ENCODE data around the gene CLCNKA. TPM values are rescaled to one million over a fixed set of nuclear protein-coding genes. Genes with fewer than 3 reads are reported as not detected.

CLCNKA gene
- total RNA-seq, 1 experiment from 2014 or later, result 1.5 TPM

DNA sequence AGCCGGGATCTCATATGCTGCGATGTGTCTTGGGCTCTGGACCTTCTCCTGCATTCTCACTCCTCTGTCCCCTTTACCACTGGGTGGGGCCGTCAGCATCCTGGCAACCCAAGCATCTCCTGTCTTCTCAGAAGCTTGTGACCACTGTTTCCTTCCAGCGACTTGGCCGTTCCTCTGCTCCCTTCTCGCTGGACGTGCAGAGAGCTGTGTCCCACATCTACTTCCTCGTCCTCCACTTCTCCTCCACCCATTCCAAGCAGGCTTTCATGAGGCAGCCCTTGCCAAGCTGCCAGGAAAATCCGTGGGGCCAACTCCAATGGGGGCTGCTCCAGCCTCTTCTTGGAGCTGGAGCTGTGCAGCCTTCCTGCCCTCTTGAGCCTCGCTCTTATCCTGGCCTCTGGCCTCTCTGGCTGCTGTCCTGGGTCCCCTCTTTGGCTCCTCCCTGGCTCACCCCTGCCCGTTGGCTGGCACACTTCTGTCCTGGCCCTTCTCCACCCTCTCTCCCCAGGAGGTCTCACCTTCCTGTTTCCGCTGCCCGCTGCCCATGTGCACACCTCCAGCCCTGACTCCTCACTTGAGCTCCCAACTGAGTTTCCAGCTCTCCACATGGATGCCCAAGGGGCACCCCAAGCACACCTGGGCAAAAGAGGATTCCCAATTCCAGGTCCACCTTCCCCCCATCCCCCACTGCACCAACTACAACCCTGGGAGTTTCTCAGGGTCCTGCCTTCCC, 42.9 kb downstream of the CLCNKA start:
- Mint-ChIP-seq H3K9me3 (no peaks in the 10 kb centered on the region), H3K4me3 (no peak overlapping the region), H3K4me1 (peaks cover 33% of the 10 kb centered on the region), H3K27ac (no peak overlapping the region), H3K36me3 (no peaks in the 10 kb centered on the region), H3K27me3 (ENCODE audit: low read depth) (no peaks in the 10 kb centered on the region; the same call in 1 of the 2 replicates)
- TF ChIP-seq GRHL2 (CRISPR knock-in tag; IDR thresholded peaks at IDR 0.05; ENCODE audit: insufficient replicate concordance, severe bottlenecking), result no peak
- no peak for TF ChIP-seq E2F4 (CRISPR knock-in tag; IDR thresholded peaks at IDR 0.05; ENCODE audit: borderline replicate concordance, low read depth)
- TF ChIP-seq, protein P1, sequence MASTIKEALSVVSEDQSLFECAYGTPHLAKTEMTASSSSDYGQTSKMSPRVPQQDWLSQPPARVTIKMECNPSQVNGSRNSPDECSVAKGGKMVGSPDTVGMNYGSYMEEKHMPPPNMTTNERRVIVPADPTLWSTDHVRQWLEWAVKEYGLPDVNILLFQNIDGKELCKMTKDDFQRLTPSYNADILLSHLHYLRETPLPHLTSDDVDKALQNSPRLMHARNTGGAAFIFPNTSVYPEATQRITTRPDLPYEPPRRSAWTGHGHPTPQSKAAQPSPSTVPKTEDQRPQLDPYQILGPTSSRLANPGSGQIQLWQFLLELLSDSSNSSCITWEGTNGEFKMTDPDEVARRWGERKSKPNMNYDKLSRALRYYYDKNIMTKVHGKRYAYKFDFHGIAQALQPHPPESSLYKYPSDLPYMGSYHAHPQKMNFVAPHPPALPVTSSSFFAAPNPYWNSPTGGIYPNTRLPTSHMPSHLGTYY (CRISPR knock-in tag; IDR thresholded peaks at IDR 0.05), result no peak
- no peak for TF ChIP-seq STAT6 (CRISPR knock-in tag; conservative IDR thresholded peaks at IDR 0.05; ENCODE audit: low read depth)
- no peak for TF ChIP-seq E2F5 (CRISPR knock-in tag; IDR thresholded peaks at IDR 0.05)
- TF ChIP-seq SMAD3 (CRISPR knock-in tag; IDR thresholded peaks at IDR 0.05; ENCODE audit: borderline replicate concordance), result no peak
- TF ChIP-seq RELA (CRISPR knock-in tag; IDR thresholded peaks at IDR 0.05; ENCODE audit: borderline replicate concordance), result no peak
- TF ChIP-seq ZSCAN18 (CRISPR knock-in tag; IDR thresholded peaks at IDR 0.05), result no peak
- no peak for TF ChIP-seq ELF4 (CRISPR knock-in tag; IDR thresholded peaks at IDR 0.05; ENCODE audit: low read depth)
- no peak for TF ChIP-seq ZNF423 (CRISPR knock-in tag; IDR thresholded peaks at IDR 0.05)
- TF ChIP-seq IRF2 (CRISPR knock-in tag; IDR thresholded peaks at IDR 0.05; ENCODE audit: borderline replicate concordance, low read depth), result no peak
- TF ChIP-seq ZNF281 (CRISPR knock-in tag; IDR thresholded peaks at IDR 0.05), result no peak
- no peak for TF ChIP-seq GABPB1 (CRISPR knock-in tag; IDR thresholded peaks at IDR 0.05)
- ChIA-PET POLR2A (no interaction called here), CTCF (interaction anchor here (0.5 to 1.8 kb wide), 8 partner anchors 8 to 273 kb away, joined by 3 to 9 read pairs (median 4); partner anchors contain the start of gene FAM131C)
- ATAC-seq, result no peak
- DNase-seq (ENCODE audit: low spot score), result no peak

DNA sequence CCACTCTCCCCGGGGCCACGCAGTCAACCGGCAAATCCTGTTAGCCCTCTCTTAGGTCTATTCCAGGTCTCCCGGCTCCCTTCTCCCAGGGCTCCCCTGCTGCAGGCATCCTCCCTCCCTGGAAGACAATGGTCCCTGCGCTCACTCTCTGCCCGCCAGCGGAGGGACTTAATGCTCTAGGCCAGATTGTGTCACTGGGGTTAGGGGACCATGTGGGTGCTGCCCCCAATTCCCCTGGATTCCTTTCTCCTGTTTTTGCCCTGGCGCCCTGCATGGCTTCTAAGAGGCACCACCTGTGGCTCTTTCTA, 43.4 kb downstream of the CLCNKA start:
- DNase-seq (ENCODE audit: low spot score) (no peak), ATAC-seq (no peak)
- POLR2A ChIA-PET, result no interaction called here
- peaks cover 2% of the 10 kb centered on the region; the same call in 1 of the 2 replicates for H3K27me3 Mint-ChIP-seq (ENCODE audit: low read depth)
- peaks cover 33% of the 10 kb centered on the region for H3K4me1 Mint-ChIP-seq
- no peak overlapping the region for H3K27ac Mint-ChIP-seq
- no peaks in the 10 kb centered on the region for H3K36me3 Mint-ChIP-seq
- TF ChIP-seq GTF2I (CRISPR knock-in tag; conservative IDR thresholded peaks at IDR 0.05), result no peak
- no peak overlapping the region for H3K4me3 Mint-ChIP-seq
- CTCF ChIA-PET, result interaction anchor here (1.5 to 1.8 kb wide), 2 partner anchors 179 to 273 kb away, joined by 3 to 5 read pairs; no protein-coding TSS in a partner anchor
- no peaks in the 10 kb centered on the region for H3K9me3 Mint-ChIP-seq
